Transverse colon (tissue), 3 donors: ENCODE measurements around the gene TCF7L2.

Experiments used
- EP300 ChIP-seq: sonication (generic); formaldehyde crosslinking; IDR thresholded peaks from one replicate; pipeline ENCODE4 v1.6.1; 2017; ENCODE audit warnings: antibody characterized with exemption, low read depth
- POLR2A ChIP-seq: fragments of 450-650 bp; IDR thresholded peaks from one replicate; pipeline ENCODE4 v1.6.1; 2016; ENCODE audit warnings: antibody characterized with exemption, mild to moderate bottlenecking, moderate library complexity
- TF ChIP-seq, protein P1 (sequence below), 5 experiments: fragments of 200-600 bp in 3 of 5; fragments of 450-650 bp in 2 of 5; sonication (generic) in 3 of 5; IDR thresholded peaks; 1 replicate in 2 of 5; 2 replicates in 3 of 5; pipeline ENCODE4 v1.5.1; 2016 to 2017; ENCODE audit warnings: antibody characterized with exemption in 5 of 5, inconsistent platforms in 3 of 5, mild to moderate bottlenecking in 2 of 5, moderate library complexity in 1 of 5

DNA sequence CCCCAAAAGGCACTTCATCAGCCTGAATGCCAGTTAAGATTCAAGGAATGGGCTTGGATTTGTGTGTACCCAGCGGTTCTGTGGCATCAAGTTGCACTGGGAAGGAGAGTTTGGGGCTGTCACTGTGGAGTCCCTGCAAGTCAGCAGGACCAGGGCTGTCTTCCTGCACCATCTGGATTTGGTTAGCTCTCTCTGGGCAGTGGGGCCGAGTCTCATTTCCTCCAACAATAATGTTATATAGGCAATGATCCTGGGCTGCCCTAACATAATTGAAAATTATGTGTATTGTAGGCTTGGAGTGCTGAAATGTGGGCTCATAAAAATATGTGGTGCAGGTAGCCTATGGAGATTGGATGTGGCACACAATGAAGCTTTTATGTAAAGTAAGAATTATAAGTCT, 87.2 kb downstream of the TCF7L2 start:
- TF ChIP-seq POLR2A = no peak
- TF ChIP-seq, protein P1, sequence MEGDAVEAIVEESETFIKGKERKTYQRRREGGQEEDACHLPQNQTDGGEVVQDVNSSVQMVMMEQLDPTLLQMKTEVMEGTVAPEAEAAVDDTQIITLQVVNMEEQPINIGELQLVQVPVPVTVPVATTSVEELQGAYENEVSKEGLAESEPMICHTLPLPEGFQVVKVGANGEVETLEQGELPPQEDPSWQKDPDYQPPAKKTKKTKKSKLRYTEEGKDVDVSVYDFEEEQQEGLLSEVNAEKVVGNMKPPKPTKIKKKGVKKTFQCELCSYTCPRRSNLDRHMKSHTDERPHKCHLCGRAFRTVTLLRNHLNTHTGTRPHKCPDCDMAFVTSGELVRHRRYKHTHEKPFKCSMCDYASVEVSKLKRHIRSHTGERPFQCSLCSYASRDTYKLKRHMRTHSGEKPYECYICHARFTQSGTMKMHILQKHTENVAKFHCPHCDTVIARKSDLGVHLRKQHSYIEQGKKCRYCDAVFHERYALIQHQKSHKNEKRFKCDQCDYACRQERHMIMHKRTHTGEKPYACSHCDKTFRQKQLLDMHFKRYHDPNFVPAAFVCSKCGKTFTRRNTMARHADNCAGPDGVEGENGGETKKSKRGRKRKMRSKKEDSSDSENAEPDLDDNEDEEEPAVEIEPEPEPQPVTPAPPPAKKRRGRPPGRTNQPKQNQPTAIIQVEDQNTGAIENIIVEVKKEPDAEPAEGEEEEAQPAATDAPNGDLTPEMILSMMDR (IDR thresholded peaks at IDR 0.05) = no peak
- TF ChIP-seq EP300 = no peak
